NCI-H2196 treated with DMSO at 0.1 percent for 48 hours (cell line): ENCODE measurements around the gene OR52E4.

ENCODE experiments used
- DNase-seq: peaks from one replicate; lab custom pipeline; 2025; ENCODE audit not compliant: unreplicated experiment; lab: John Stamatoyannopoulos, UW

OR52E4 gene

GRCh38 chr11:5880329-5880728 is at the start of gene OR52E4:
OR52E4 (plus strand) TSS chr11:5880629; CDS start chr11:5884293, 3,664 bp downstream.
- no peak for DNase-seq

DNA sequence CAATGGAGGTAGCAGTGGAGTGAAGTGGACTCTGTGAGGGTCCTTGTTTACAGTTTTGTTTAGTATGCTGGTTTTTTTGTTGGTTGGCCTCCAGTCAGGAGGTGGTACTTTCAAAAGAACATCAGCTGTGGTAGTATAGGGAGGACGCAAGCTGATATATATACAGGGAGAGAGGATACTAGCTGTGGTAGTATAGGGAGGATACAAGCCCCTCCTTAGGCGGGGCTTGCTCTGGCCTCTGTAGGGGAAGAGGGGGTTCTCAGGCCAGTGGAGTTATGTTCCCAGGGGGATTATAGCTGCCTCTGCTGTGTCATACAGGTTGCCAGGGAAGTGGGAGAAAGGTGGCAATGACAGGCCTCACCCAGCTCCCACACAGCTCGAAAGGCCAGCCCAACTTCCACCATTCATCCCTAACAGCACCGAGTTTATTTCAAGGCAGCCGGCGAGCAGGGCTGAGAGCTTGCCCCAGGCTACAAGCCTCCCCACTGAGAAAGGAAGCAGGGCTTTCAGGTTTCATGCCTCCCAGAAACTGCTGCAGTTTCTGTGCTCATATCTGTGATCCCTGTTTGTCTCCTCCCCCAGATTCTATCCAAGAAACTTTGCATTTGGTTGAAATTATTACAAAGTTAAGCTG is 49.1 kb upstream of the OR52E4 start:
- DNase-seq: no peak

- no peak for DNase-seq
Measured at GRCh38 chr11:5833446-5833845, 47.0 kb upstream of the OR52E4 start.

DNA sequence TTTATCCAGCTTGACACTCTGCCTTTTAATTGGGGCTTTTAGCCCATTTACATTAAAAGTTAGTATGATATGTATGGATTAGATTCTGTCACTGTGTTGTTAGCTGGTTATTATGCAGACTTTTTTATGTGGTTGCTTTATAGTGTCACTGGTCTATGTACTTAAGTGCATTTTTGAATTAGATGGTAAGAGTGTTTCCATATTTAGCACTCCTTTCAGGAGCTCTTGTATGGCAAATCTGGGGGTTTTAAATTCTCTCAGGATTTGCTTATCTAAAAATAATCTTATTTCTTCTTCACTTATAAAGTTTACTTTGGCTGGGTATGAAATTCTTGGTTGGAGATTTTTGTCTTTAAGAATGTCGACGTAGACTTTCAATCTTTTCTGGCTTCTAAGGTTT is 42.7 kb upstream of the OR52E4 start:
- DNase-seq: no peak

DNA sequence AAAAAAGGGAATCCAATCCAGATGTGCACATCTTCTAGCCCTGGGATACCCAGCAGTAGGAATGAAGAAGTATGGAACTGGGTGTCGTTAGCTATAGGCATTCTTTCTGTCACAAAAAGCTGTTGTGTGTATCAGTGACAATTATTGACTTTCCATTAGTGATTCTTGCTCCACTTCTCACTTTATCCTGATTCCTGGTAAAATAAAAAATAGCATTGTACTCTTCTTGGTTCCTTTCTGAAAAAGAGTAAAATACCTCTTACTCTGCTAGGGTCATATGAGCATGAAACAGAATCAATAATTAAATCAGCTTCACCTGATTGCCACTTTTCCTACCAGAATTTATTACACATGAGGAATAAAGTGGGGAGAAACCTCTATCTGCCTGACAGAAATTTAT is 38.6 kb upstream of the OR52E4 start, which contains the start of gene OR52E6:
OR52E6 (minus strand) TSS at position 101 of the 400 bp plus-strand sequence; CDS start at position 101, 0 bp downstream.
- DNase-seq: no peak

- no peak for DNase-seq
Measured at GRCh38 chr11:5846701-5847100, 33.7 kb upstream of the OR52E4 start.

DNA sequence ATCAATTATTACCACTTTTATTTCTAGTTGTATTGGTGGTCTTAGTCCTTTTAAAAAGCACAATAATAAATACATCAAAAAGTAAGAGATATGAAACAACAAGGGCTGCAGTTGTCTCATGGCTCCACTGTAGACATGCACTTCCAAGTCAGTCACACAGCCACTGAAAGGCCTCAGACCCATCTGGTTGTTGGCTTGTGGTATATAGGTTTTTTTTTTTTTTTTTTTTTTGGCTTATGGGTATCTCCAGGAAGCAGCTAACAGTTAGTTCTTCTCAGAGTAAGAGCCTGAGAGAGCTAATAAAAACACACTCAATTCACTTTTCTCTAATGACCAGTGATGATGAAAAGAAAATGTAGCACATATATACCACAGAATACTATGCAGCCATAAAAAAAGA is 32.7 kb upstream of the OR52E4 start:
- no peak for DNase-seq

GRCh38 chr11:5851002-5851401 is 29.4 kb upstream of the OR52E4 start:
- DNase-seq: no peak

DNA sequence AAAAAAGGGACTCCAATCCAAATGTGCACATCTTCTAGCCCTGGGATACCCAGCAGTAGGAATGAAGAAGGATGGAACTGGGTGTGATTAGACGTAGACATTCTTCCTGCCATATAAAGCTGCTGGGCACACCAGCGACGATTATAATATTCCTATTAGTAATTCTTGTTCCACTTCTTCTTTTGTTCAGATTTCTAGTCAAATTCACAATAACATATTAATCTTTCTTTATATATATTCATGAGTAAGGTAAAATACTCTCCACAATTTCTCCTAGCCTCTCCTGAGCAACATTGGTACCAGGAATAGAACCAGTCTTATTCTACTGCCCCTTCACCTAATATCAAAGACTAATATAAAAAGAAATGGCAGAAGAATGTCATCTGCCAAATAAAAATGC is 22.8 kb upstream of the OR52E4 start, which contains the start of gene OR52E8:
OR52E8 (minus strand) TSS at position 101 of the 400 bp plus-strand sequence; CDS start at position 101, 0 bp downstream.
- no peak for DNase-seq

GRCh38 chr11:5865826-5866225 is 14.6 kb upstream of the OR52E4 start:
- no peak for DNase-seq

DNA sequence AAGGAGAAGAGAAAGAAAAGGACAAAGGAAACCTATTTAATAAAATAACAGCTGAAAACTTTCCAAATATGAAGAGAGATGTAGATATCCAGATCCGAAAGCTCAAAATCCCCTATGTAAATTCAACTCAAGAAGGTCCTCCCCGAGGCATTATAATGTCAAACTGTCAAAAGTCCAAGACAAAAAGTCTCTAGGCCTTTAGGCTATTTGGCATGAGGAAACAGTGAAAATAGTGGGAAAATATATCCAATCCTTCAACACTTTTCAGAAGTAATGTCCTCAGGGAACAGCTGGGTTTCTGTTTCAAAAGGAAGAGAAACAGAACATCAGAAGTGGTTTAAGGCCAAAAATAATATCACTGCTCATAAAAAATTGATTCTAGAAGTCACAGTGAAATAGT is 1.9 kb upstream of the OR52E4 start:
- DNase-seq: no peak

DNA sequence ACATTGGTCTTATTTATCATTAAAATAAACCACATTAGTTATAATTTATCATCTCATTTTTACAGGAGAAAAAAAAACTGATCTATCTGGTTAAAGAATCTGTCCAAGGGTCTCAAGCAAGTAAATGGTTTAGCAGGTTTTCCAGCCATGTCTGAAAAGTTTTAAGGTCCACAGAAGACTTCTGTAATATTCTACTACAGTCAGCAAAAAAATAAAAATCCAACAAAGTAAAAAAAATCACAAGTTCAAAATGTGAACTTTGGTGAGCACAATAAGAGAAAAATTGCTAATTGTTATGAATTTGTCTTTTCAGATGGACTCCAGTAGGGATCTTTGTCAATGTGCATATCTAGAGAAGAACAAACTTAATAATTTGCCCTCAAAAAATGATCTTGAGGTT is 1.3 kb downstream of the OR52E4 start:
- DNase-seq: no peak

DNA sequence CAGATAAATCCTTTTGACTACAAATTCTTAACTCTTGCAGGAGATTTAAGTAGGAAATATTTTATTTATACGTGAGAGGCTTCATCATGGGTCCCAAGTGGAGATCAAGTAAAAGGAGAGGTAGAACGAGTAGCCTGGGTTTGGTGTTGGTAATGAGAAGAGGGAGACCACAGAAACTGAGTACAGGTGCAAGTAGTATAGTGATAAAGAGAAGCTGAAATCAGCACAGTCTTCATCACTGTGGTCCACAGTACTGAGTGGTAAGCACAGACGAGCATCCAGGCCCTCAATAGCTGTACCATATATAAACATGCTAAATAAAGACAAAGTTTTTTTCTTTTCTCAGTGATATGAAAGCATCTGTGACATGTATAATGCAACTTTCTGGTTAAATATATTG is 6.7 kb downstream of the OR52E4 start:
- no peak for DNase-seq

- DNase-seq: no peak
Measured at GRCh38 chr11:5887661-5888060, 7.2 kb downstream of the OR52E4 start.

DNA sequence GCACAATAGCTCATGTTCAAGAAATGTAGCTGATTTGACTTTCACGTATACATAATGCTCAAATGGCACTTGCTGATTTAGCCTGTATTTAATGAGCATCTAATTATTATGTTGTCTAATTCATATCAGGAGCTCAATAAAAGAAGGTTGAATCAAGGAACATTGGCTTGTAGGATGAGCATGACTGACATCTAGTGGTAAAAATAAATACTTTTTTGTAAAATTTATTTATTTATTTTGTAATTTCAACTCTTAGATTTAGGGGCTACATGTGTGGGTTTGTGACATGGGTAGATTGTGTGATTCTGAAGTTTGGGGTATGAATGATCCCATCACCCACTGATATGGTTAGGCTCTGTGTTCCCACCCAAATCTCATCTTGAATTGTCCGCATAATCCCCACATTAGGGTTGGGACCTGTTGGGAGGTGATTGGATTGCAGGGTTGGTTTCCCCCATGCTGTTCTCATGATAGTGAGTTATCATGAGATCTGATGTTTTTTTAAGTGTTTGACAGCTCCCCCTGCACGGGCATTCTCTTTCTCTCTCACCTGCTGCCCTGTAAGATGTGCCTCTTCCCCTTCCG is 10.9 kb downstream of the OR52E4 start:
- DNase-seq: no peak

DNA sequence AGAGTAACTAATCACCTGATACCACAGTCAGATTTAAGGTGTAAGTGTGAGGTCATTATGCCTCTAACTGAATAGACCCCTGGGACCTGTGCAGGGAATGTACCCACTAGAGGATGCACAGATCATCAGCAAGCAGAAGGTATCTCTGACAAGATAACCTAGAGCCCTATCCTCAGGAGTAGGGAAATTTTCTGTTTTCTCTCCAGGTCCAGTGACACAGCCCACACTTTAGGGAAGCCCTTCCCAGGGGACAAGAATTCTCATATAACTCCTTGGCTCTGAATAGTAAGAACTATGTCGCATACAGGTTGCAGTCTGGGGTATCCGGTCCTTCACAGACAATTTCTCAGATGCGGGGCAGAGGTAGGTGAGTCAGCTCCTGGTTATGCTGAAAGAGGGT is 12.5 kb downstream of the OR52E4 start, which contains the start of gene OR52E5:
OR52E5 (plus strand) TSS at position 301 of the 400 bp plus-strand sequence. CDS start 7,569 bp downstream, outside the sequence.
- no peak for DNase-seq

DNA sequence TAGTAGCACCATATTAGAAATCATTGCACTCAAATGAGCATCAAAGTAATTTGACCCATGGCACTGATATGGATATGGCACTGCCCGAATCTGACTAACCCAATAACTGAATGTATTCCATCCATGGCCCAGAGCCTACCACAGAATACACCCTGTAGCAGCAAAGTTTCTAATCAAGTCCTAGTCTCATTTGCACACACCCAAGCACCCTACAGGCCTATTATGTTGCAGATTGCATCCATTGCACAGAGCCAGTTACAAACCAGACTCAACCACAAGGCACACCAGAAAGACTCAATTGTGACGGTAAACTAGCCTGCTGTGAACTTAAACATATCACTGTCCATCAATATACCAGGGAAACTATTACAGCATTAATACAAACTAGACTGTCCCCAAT is 19.1 kb downstream of the OR52E4 start:
- DNase-seq: no peak

- no peak for DNase-seq
Measured at GRCh38 chr11:5910540-5910939, 30.1 kb downstream of the OR52E4 start.

DNA sequence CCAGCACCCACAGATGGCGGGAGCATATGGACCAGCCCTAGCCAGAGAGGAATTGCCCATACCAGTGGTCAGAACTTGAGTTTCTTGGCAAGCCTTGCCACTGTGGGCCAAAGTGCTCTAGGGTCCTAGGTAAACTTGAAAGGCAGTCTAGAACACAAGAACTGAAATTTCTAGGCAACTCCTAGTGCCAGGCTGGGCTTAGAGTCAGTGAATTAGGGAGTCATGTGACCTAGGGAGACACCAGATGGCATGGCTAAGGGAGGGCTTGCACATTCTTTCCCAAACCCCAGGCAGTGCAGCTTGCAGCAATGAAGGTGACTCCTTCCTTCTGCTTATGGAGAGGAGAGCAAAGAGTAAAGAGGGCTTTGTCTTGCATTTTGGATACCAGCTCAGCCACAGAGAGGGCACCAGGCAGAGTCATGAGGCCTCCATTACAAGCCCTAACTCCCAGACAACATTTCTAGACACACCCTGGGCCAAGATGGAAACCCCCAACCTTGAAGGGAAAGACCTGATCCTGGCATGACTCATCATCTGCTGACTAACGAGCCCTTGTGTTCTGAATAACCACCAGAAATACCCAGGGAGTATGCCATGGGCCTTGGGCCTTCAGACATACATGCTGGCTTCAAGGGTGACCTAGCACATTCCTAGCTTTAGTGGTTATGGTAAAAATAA is 42.5 kb downstream of the OR52E4 start:
- no peak for DNase-seq

- no peak for DNase-seq
Measured at GRCh38 chr11:5923427-5923776, 43.0 kb downstream of the OR52E4 start.

DNA sequence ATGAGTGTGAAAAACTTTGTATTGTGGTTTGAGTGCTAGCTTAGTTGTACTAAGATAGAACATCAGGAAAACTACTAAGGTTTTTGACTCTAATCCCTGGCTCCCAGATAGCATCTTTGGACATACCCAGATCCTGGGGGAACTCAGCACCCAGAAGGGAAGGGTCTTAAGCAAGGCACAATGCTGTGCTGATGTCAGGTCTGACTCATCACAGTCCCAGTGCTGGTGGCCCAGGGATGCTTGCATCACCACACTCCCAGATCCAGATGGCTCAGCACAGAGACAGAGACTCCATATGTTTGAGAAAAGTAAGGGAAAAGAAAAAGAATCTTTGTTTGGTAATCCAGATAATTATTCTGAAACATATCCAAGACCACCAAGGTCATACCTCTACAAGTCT is 43.4 kb downstream of the OR52E4 start:
- DNase-seq: no peak

GRCh38 chr11:5928271-5928670 is 47.8 kb downstream of the OR52E4 start:
- DNase-seq: no peak
